NCI-H748 (cell line): ENCODE measurements around the gene PCBD2.
"Not testable (repeated sequence)": the region's sequence is repeated elsewhere in the genome, so short reads cannot be mapped to it uniquely, and the experiment has no call there.

ENCODE experiments used
- DNase-seq: peaks from one replicate; lab custom pipeline; 2025; ENCODE audit not compliant: unreplicated experiment; lab: John Stamatoyannopoulos, UW

Gene PCBD2

DNA sequence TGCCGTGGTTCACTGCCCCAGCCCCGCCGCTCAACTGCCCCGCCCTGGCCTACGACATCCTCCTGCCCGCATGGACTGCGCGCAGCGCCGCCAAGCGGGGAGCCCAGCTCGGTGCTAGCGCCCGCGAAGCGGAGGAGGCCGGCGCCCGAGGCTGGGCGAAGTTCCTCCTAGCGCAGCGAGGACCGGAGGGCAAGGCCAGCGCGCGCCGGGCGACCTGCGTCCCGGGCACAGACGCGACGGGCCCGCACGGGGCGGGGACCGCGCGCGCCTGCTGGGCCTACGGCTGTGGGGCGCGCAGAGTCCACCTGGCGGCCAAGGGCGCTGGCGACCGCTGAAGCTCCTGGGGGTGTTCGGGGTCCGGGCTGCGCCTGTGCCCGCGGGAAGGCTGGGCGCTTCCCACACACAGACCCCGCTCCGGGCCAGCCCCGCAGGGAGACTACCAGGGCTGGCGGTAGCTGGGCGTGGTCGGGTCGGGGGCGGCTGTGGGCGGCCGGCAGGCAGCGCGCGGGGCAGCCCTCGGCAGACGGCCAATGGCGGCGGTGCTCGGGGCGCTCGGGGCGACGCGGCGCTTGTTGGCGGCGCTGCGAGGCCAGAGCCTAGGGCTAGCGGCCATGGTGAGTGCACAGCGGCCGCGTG is at the start of gene PCBD2:
Gene PCBD2, plus strand, starts transcription at position 522 of the 636 bp plus-strand sequence. Its CDS starts 9 bp downstream, at position 531.
- peak; percentile 96 for DNase-seq

DNA sequence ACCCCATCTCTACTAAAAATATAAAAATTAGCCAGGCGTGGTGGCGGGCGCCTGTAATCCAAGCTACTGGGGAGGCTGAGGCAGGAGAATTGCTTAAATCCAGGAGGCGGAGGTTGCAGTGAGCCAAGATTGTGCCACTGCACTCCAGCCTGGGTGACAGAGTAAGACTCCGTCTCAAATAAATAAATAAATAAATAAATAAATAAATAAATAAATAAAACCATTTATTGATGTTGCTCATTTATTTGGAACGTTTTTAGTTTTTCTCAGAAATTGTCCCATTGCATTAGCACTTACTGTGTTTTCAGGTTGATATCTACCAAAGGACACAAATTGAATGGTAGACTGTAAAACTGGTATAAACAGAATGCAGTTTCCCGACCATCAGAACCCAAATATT is 48.5 kb upstream of the PCBD2 start:
- not testable (repeated sequence) for DNase-seq

DNA sequence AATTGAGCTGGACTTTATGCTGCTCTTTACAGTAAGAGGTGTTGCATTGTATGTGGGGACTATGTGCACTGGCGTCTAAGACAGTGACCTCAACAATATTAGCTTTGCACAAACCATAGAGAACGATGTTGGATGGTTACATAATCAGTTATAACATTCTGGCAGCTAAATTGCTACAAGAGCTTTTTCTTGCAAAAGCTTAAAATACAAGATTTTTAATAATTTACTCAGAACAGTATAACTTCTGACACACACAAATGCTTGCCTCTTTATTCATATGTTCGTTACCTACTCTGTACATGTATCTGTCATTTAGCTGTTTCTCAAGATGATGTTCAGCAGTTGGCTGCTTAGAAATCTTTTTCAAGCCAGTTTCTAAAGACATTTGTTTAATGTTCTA is 47.5 kb upstream of the PCBD2 start:
- no peak for DNase-seq

- DNase-seq = no peak
These were observed 40.2 kb upstream of the PCBD2 start for GRCh38 chr5:134864707-134865106.

- peak; percentile 11 for DNase-seq
These were observed 31.4 kb upstream of the PCBD2 start for GRCh38 chr5:134873494-134873893.

GRCh38 chr5:134873987-134874830 is 30.7 kb upstream of the PCBD2 start, which contains the start of gene TXNDC15:
Gene TXNDC15 (plus strand): TSS chr5:134874371. CDS start chr5:134874428, 57 bp downstream.
- DNase-seq = peak; percentile 90

DNA sequence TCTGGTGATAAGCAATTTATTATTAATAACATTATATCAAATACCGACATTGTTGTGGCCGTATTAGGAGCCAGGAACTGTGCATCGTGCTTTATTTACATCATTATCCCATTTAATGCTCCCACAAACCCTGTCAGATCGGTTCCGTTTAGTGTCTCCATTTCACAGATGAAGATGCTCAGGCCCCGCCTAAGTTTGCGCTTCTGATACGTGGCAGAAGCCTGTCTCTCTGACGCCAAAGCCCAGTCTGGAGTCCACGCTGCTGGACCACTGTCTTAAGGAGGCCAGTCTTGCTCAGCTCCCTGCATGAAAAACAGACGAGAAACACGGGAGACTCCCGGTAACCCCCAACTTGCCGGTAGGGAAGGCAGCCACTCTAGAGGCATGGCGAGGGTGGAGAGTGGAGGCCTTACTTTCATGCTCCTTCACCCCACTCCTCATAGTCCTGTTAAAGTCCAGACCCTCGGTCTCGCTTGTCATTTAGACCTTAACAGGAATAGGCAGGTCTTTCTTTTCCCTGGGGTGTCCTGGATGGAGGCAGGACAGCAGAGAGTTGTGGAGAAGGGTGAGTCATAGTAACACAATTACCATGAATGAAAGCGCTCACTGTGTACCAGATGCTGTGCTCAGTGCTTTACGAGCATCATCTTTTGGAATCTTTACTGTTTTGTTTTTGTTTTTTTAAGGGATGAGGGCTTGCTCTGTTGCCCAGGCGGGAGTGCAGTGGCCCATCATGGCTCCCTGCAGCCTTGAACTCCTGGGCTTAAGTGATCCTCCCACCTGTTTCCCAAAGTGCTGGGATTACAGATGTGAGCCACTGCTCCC is 29.9 kb upstream of the PCBD2 start:
- peak; percentile 63 for DNase-seq

- DNase-seq = no peak
These were observed 27.8 kb upstream of the PCBD2 start for GRCh38 chr5:134877159-134877558.

- DNase-seq = no peak
These were observed 26.5 kb upstream of the PCBD2 start for GRCh38 chr5:134878403-134878802.

- DNase-seq = peak; percentile 20
These were observed 25.5 kb upstream of the PCBD2 start for GRCh38 chr5:134879456-134879855.

GRCh38 chr5:134880937-134881336 is 24.0 kb upstream of the PCBD2 start:
- not testable (repeated sequence) for DNase-seq

DNA sequence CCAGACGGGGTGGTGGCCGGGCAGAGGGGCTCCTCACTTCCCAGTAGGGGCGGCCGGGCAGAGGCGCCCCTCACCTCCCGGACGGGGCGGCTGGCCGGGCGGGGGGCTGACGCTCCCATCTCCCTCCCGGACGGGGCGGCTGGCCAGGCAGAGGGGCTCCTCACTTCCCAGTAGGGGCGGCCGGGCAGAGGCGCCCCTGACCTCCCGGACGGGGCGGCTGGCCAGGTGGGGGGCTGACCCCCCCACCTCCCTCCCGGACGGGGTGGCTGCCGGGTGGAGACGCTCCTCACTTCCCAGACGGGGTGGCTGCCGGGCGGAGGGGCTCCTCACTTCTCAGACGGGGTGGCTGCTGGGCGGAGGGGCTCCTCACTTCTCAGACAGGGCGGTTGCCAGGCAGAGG is 23.2 kb upstream of the PCBD2 start:
- DNase-seq = not testable (repeated sequence)

- no peak for DNase-seq
These were observed 17.3 kb upstream of the PCBD2 start for GRCh38 chr5:134887593-134888159.

DNA sequence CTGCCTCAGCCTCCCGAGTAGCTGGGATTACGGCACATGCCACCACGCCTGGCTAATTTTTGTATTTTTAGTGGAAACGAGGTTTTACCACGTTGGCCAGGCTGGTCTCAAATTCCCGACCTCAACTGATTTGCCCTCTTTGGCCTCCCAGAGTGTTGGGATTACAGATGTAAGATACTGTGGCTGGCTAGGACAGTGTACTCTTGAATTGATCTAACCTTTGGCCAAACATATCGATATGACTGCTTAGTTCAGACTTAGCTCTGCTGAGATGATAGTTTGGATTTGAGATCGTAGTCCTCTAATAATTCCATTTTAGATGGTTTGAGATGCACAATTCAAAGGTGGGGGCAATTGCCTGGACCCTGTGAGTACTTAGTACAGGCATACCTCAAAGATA is 15.6 kb upstream of the PCBD2 start:
- no peak for DNase-seq

GRCh38 chr5:134891473-134891872 is 13.5 kb upstream of the PCBD2 start:
- no peak for DNase-seq

- no peak for DNase-seq
These were observed 12.6 kb upstream of the PCBD2 start for GRCh38 chr5:134892282-134892681.

GRCh38 chr5:134892926-134893325 is 12.0 kb upstream of the PCBD2 start:
- no peak for DNase-seq

GRCh38 chr5:134893748-134894505 is 11.0 kb upstream of the PCBD2 start:
- no peak for DNase-seq

DNA sequence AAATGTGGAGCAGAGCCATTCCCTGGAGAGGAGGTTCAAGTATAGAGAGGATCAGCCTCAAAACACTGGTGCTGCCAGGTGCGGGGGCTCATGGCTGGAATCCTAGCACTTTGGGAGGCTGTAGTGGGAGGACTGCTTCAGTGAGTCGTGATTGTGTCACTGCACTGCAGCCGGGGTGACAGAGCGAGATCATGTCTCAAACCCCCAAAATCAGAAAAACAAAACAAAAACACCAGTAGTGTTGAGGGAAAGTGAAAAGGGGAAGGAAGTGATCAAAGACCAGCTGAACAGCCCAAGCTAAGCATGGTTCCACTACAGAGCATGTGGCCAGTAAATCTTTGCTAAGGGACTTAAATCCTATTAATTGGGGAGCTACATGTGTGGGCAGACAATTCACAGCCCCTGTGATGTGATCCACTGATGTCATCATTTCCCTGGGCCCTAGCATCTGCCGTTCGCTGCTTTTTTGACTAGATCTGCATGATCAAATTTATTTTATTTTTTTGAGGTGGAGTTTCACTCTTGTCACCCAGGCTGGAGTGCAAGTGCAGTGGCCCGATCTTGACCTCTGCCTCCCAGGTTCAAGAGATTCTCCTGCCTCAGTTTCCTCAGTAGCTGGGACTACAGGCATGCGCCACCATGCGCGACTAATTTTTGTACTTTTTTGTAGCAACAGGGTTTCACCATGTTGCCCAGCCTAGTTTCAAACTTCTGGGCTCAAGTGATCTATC is 2.7 kb upstream of the PCBD2 start:
- no peak for DNase-seq
